Activated CD4-positive, alpha-beta T cell treated with anti-CD3 and anti-CD28 coated beads, Interleukin-2, amount 10 ng/mL, durations not matched to agents 24 days and 14 days (primary cell): ENCODE measurements around the gene SCAMP2. TPM values are rescaled to one million over a fixed set of nuclear protein-coding genes. Genes with fewer than 3 reads are reported as not detected.
A peak's percentile ranks its signal among the peaks of the same experiment; 100 is the strongest.

Experiments used
- DNase-seq: peaks from one replicate; pipeline ENCODE4 v3.0.0; 2022
- H3K27ac Mint-ChIP-seq: one replicate; pipeline ENCODE4 v1.8.0; 2022; ENCODE audit warnings: mild to moderate bottlenecking, mixed read lengths
- H3K27me3 Mint-ChIP-seq: one replicate; pipeline ENCODE4 v1.8.0; 2022; ENCODE audit warnings: mixed read lengths
- H3K36me3 Mint-ChIP-seq: one replicate; pipeline ENCODE4 v1.8.0; 2022; ENCODE audit warnings: low read depth, mild to moderate bottlenecking, mixed read lengths
- H3K4me1 Mint-ChIP-seq: one replicate; pipeline ENCODE4 v1.8.0; 2021; ENCODE audit warnings: mixed read lengths
- H3K4me3 Mint-ChIP-seq: one replicate; pipeline ENCODE4 v1.8.0; 2022; ENCODE audit warnings: mild to moderate bottlenecking, moderate library complexity, mixed read lengths
- H3K9me3 Mint-ChIP-seq: one replicate; pipeline ENCODE4 v1.8.0; 2021; ENCODE audit warnings: mixed read lengths
- intact Hi-C: fragments of 100-400 bp; cut with micrococcal nuclease; formaldehyde crosslinking; loops from one replicate; pipeline ENCODE4 v1.15.1; 2023
- total RNA-seq: library from RNA; stranded (reverse); gene quantifications from 2 replicates; pipeline ENCODE4 v1.2.3, GENCODE V29; 2022

SCAMP2 gene
- total RNA-seq, 1 donor from 2014 or later, result 94.8 TPM

GRCh38 chr15:74807282-74807681 is 65.9 kb downstream of the SCAMP2 start:
- intact Hi-C loops, result no loop called here
- peaks cover 10% of the 10 kb centered on the region for H3K4me1 Mint-ChIP-seq
- no peaks in the 10 kb centered on the region for H3K9me3 Mint-ChIP-seq
- no peak overlapping the region for H3K4me3 Mint-ChIP-seq
- H3K27me3 Mint-ChIP-seq, result no peaks in the 10 kb centered on the region
- no peak overlapping the region for H3K27ac Mint-ChIP-seq
- no peak for DNase-seq
- H3K36me3 Mint-ChIP-seq, result peaks cover 24% of the 10 kb centered on the region

GRCh38 chr15:74804935-74805334 is 68.2 kb downstream of the SCAMP2 start:
- H3K27ac Mint-ChIP-seq, result peak overlapping the region; percentile 56

GRCh38 chr15:74802862-74803447 is 70.2 kb downstream of the SCAMP2 start:
- DNase-seq, result no peak
- Mint-ChIP-seq H3K36me3 (peaks cover 52% of the 10 kb centered on the region), H3K4me3 (no peak overlapping the region), H3K4me1 (peaks cover 25% of the 10 kb centered on the region), H3K27me3 (no peaks in the 10 kb centered on the region), H3K9me3 (no peaks in the 10 kb centered on the region), H3K27ac (no peak overlapping the region)
- intact Hi-C loops, result no loop called here

More at GRCh38 chr15:74804935-74805334, 68.2 kb downstream of the SCAMP2 start:
- Mint-ChIP-seq H3K27me3 (no peaks in the 10 kb centered on the region), H3K36me3 (peaks cover 40% of the 10 kb centered on the region), H3K4me1 (peaks cover 13% of the 10 kb centered on the region), H3K4me3 (no peak overlapping the region), H3K9me3 (no peaks in the 10 kb centered on the region)
- no peak for DNase-seq
- intact Hi-C loops, result no loop called here

GRCh38 chr15:74802290-74802689 is 70.9 kb downstream of the SCAMP2 start:
- intact Hi-C loops, result no loop called here
- Mint-ChIP-seq H3K36me3 (peaks cover 54% of the 10 kb centered on the region), H3K27me3 (no peaks in the 10 kb centered on the region), H3K27ac (no peak overlapping the region), H3K4me1 (peaks cover 29% of the 10 kb centered on the region), H3K4me3 (no peak overlapping the region), H3K9me3 (no peaks in the 10 kb centered on the region)
- no peak for DNase-seq

GRCh38 chr15:74801311-74801997 is 71.7 kb downstream of the SCAMP2 start:
- no peak overlapping the region for H3K4me3 Mint-ChIP-seq
- H3K4me1 Mint-ChIP-seq, result peaks cover 27% of the 10 kb centered on the region
- H3K27ac Mint-ChIP-seq, result no peak overlapping the region
- H3K36me3 Mint-ChIP-seq, result peaks cover 54% of the 10 kb centered on the region
- no peaks in the 10 kb centered on the region for H3K9me3 Mint-ChIP-seq
- intact Hi-C loops, result no loop called here
- DNase-seq, result no peak
- no peaks in the 10 kb centered on the region for H3K27me3 Mint-ChIP-seq

- no peak overlapping the region for H3K27ac Mint-ChIP-seq
- no peak for DNase-seq
- no peaks in the 10 kb centered on the region for H3K9me3 Mint-ChIP-seq
- H3K27me3 Mint-ChIP-seq, result no peaks in the 10 kb centered on the region
- peaks cover 31% of the 10 kb centered on the region for H3K4me1 Mint-ChIP-seq
- intact Hi-C loops, result loop anchor here (1.0 kb wide), 3 partner anchors 12 to 29 kb away; no protein-coding TSS in a partner anchor
- H3K4me3 Mint-ChIP-seq, result no peak overlapping the region
- H3K36me3 Mint-ChIP-seq, result peaks cover 57% of the 10 kb centered on the region
Measured at GRCh38 chr15:74800559-74801094, 72.5 kb downstream of the SCAMP2 start.

- Mint-ChIP-seq H3K4me1 (peaks cover 37% of the 10 kb centered on the region), H3K27ac (peak overlapping the region; percentile 89), H3K9me3 (no peaks in the 10 kb centered on the region), H3K27me3 (no peaks in the 10 kb centered on the region), H3K36me3 (peaks cover 59% of the 10 kb centered on the region), H3K4me3 (peak overlapping the region; percentile 58)
- DNase-seq, result peak; percentile 96
- intact Hi-C loops, result loop anchor here (1.0 kb wide), 3 partner anchors 12 to 29 kb away; no protein-coding TSS in a partner anchor
Measured at GRCh38 chr15:74799856-74800558, 73.2 kb downstream of the SCAMP2 start.

- Mint-ChIP-seq H3K9me3 (no peaks in the 10 kb centered on the region), H3K27me3 (no peaks in the 10 kb centered on the region), H3K4me1 (peaks cover 43% of the 10 kb centered on the region), H3K4me3 (peak overlapping the region; percentile 21), H3K36me3 (peaks cover 55% of the 10 kb centered on the region), H3K27ac (peak overlapping the region; percentile 89)
- DNase-seq, result peak; percentile 73
- intact Hi-C loops, result no loop called here
Measured at GRCh38 chr15:74799255-74799855, 73.8 kb downstream of the SCAMP2 start.

GRCh38 chr15:74798388-74799254 is 74.5 kb downstream of the SCAMP2 start:
- DNase-seq, result no peak
- H3K36me3 Mint-ChIP-seq, result peaks cover 47% of the 10 kb centered on the region
- H3K9me3 Mint-ChIP-seq, result no peaks in the 10 kb centered on the region
- peaks cover 44% of the 10 kb centered on the region for H3K4me1 Mint-ChIP-seq
- H3K27me3 Mint-ChIP-seq, result no peaks in the 10 kb centered on the region
- intact Hi-C loops, result no loop called here
- no peak overlapping the region for H3K4me3 Mint-ChIP-seq
- H3K27ac Mint-ChIP-seq, result peak overlapping the region; percentile 89

- Mint-ChIP-seq H3K4me1 (peaks cover 63% of the 10 kb centered on the region), H3K4me3 (peak overlapping the region; percentile 63), H3K36me3 (peaks cover 41% of the 10 kb centered on the region), H3K27me3 (no peaks in the 10 kb centered on the region), H3K9me3 (no peaks in the 10 kb centered on the region), H3K27ac (peak overlapping the region; percentile 93)
- intact Hi-C loops, result loop anchor here (1.0 kb wide), 1 partner anchor 8 kb away; no protein-coding TSS in a partner anchor
- DNase-seq, result peak; percentile 78
Measured at GRCh38 chr15:74795966-74796625, 77.1 kb downstream of the SCAMP2 start.

- Mint-ChIP-seq H3K9me3 (no peaks in the 10 kb centered on the region), H3K4me3 (peak overlapping the region; percentile 57), H3K36me3 (peaks cover 39% of the 10 kb centered on the region), H3K27me3 (no peaks in the 10 kb centered on the region), H3K27ac (peak overlapping the region; percentile 76), H3K4me1 (peaks cover 68% of the 10 kb centered on the region)
- DNase-seq, result no peak
- intact Hi-C loops, result no loop called here
Measured at GRCh38 chr15:74794970-74795349, 78.2 kb downstream of the SCAMP2 start.

GRCh38 chr15:74794248-74794969 is 78.8 kb downstream of the SCAMP2 start:
- Mint-ChIP-seq H3K9me3 (no peaks in the 10 kb centered on the region), H3K36me3 (peaks cover 41% of the 10 kb centered on the region), H3K27ac (peak overlapping the region; percentile 76), H3K27me3 (no peaks in the 10 kb centered on the region), H3K4me1 (peaks cover 68% of the 10 kb centered on the region), H3K4me3 (peak overlapping the region; percentile 57)
- no peak for DNase-seq
- intact Hi-C loops, result no loop called here
